HepG2 (cell line): Measurements from ENCODE around the gene CTDNEP1. TPM values are rescaled to one million over a fixed set of nuclear protein-coding genes. Genes with fewer than 3 reads are reported as not detected.
A peak's percentile ranks its signal among the peaks of the same experiment; 100 is the strongest.

Experiments
- AGO1 ChIP-seq: fragments of 200-400 bp; formaldehyde crosslinking; IDR thresholded peaks from 2 replicates; pipeline ENCODE4 v1.6.1; 2017; ENCODE audit warnings: mild to moderate bottlenecking, low read depth, low read length, moderate library complexity; ENCODE audit not compliant: poor library complexity, severe bottlenecking
- BCL6 ChIP-seq: IDR thresholded peaks from 2 replicates; pipeline ENCODE4 v1.6.1; 2016; ENCODE audit warnings: missing genetic modification reagents, missing compliant biosample characterization
- HDAC2 ChIP-seq: sonication (generic); formaldehyde crosslinking; IDR thresholded peaks from 2 replicates; pipeline ENCODE4 v1.4.0; 2020; ENCODE audit warnings: missing genetic modification reagents
- HOXD1 ChIP-seq: sonication (generic); formaldehyde crosslinking; IDR thresholded peaks from 2 replicates; pipeline ENCODE4 v1.5.0; 2020; ENCODE audit warnings: missing genetic modification reagents
- KDM1A ChIP-seq: IDR thresholded peaks from 2 replicates; pipeline ENCODE4 v1.6.1; 2016; ENCODE audit warnings: missing compliant biosample characterization
- MEIS1 ChIP-seq: sonication (generic); formaldehyde crosslinking; IDR thresholded peaks from 2 replicates; pipeline ENCODE4 v1.9.0; 2021; ENCODE audit warnings: mild to moderate bottlenecking, missing genetic modification reagents, moderate library complexity, borderline replicate concordance
- MYC ChIP-seq: sonication (generic); formaldehyde crosslinking; IDR thresholded peaks from 2 replicates; pipeline ENCODE4 v1.9.0; 2021; ENCODE audit warnings: missing genetic modification reagents, borderline replicate concordance
- SPEN ChIP-seq: sonication (generic); formaldehyde crosslinking; IDR thresholded peaks from 2 replicates; pipeline ENCODE4 v1.5.1; 2020; ENCODE audit warnings: low read depth, mild to moderate bottlenecking, missing genetic modification reagents
- TARDBP ChIP-seq: sonication (generic); formaldehyde crosslinking; IDR thresholded peaks from 2 replicates; pipeline ENCODE4 v1.8.0; 2022; ENCODE audit warnings: mild to moderate bottlenecking, missing genetic modification reagents
- THAP11 ChIP-seq: IDR thresholded peaks from 2 replicates; pipeline ENCODE4 v1.6.1; 2016; ENCODE audit warnings: missing biosample characterization, missing genetic modification reagents
- ZNF44 ChIP-seq: sonication (generic); formaldehyde crosslinking; IDR thresholded peaks from 2 replicates; pipeline ENCODE4 v1.5.1; 2020; ENCODE audit warnings: mild to moderate bottlenecking, missing genetic modification reagents
- ZNF609 ChIP-seq: sonication (generic); formaldehyde crosslinking; IDR thresholded peaks from 2 replicates; pipeline ENCODE4 v1.4.0; 2020; ENCODE audit warnings: mild to moderate bottlenecking, missing genetic modification reagents, borderline replicate concordance
- polyA plus RNA-seq, 8 experiments: library from polyadenylated mRNA; depleted of rRNA in 3 of 8; stranded (reverse) in 7 of 8; unstranded in 1 of 8; fragments of >200 nt; fragmentation: Illumina TruSeq in 4 of 8; extraction: Trizol in 4 of 8; gene quantifications; 2 replicates each; pipeline versions ENCODE4 v1.2.1 to v1.2.3, GENCODE V29; 2011 to 2016; ENCODE audit warnings: low read depth in 4 of 8, missing spikeins in 1 of 8, mixed read lengths in 1 of 8; ENCODE audit not compliant: insufficient read depth in 1 of 8
- total RNA-seq, 5 experiments: library from RNA; depleted of rRNA; stranded (reverse); fragments of >200 nt; fragmentation: Illumina TruSeq; extraction: Trizol; gene quantifications; 2 replicates each; pipeline ENCODE4 v1.2.3, GENCODE V29; 2016; ENCODE audit warnings: low read depth in 1 of 5
- TF ChIP-seq, protein P1 (sequence below): sonication (generic); formaldehyde crosslinking; IDR thresholded peaks from 2 replicates; pipeline ENCODE4 v1.9.0; 2021; ENCODE audit warnings: missing genetic modification reagents, borderline replicate concordance
- TF ChIP-seq, protein P2 (sequence below): sonication (generic); formaldehyde crosslinking; conservative IDR thresholded peaks from 2 replicates; pipeline ENCODE4 v1.4.0; 2020; ENCODE audit warnings: mild to moderate bottlenecking, missing genetic modification reagents, moderate library complexity
- TF ChIP-seq, protein P3 (sequence below): sonication (generic); formaldehyde crosslinking; IDR thresholded peaks from 2 replicates; pipeline ENCODE4 v1.4.0; 2020; ENCODE audit warnings: mild to moderate bottlenecking, missing genetic modification reagents, borderline replicate concordance
- TF ChIP-seq, protein P4 (sequence below): sonication (generic); formaldehyde crosslinking; IDR thresholded peaks from 2 replicates; pipeline ENCODE4 v1.4.0; 2020; ENCODE audit warnings: missing genetic modification reagents

CTDNEP1 gene
- total and polyA plus RNA-seq, 2 of the 13 experiments (the other 11 are each of a cell fraction or from before 2014, with no cell fraction given): 19.8 to 118 TPM

- TF ChIP-seq, protein P1, sequence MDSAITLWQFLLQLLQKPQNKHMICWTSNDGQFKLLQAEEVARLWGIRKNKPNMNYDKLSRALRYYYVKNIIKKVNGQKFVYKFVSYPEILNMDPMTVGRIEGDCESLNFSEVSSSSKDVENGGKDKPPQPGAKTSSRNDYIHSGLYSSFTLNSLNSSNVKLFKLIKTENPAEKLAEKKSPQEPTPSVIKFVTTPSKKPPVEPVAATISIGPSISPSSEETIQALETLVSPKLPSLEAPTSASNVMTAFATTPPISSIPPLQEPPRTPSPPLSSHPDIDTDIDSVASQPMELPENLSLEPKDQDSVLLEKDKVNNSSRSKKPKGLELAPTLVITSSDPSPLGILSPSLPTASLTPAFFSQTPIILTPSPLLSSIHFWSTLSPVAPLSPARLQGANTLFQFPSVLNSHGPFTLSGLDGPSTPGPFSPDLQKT (CRISPR knock-in tag): no peak
- peak; percentile 47; the same call in 1 of the 2 replicates for TF ChIP-seq TARDBP (CRISPR knock-in tag)
- TF ChIP-seq, protein P2, sequence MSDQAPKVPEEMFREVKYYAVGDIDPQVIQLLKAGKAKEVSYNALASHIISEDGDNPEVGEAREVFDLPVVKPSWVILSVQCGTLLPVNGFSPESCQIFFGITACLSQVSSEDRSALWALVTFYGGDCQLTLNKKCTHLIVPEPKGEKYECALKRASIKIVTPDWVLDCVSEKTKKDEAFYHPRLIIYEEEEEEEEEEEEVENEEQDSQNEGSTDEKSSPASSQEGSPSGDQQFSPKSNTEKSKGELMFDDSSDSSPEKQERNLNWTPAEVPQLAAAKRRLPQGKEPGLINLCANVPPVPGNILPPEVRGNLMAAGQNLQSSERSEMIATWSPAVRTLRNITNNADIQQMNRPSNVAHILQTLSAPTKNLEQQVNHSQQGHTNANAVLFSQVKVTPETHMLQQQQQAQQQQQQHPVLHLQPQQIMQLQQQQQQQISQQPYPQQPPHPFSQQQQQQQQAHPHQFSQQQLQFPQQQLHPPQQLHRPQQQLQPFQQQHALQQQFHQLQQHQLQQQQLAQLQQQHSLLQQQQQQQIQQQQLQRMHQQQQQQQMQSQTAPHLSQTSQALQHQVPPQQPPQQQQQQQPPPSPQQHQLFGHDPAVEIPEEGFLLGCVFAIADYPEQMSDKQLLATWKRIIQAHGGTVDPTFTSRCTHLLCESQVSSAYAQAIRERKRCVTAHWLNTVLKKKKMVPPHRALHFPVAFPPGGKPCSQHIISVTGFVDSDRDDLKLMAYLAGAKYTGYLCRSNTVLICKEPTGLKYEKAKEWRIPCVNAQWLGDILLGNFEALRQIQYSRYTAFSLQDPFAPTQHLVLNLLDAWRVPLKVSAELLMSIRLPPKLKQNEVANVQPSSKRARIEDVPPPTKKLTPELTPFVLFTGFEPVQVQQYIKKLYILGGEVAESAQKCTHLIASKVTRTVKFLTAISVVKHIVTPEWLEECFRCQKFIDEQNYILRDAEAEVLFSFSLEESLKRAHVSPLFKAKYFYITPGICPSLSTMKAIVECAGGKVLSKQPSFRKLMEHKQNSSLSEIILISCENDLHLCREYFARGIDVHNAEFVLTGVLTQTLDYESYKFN (CRISPR knock-in tag): peak; percentile 40; the same call in 1 of the 2 replicates
- 0 out of 2 replicates have a peak, but pooled peaks have one; percentile 53 for TF ChIP-seq ZNF44 (CRISPR knock-in tag)
- TF ChIP-seq HOXD1 (CRISPR knock-in tag): 0 out of 2 replicates have a peak, but pooled peaks have one; percentile 37
- no peak for TF ChIP-seq BCL6 (CRISPR knock-in tag)
- TF ChIP-seq, protein P3, sequence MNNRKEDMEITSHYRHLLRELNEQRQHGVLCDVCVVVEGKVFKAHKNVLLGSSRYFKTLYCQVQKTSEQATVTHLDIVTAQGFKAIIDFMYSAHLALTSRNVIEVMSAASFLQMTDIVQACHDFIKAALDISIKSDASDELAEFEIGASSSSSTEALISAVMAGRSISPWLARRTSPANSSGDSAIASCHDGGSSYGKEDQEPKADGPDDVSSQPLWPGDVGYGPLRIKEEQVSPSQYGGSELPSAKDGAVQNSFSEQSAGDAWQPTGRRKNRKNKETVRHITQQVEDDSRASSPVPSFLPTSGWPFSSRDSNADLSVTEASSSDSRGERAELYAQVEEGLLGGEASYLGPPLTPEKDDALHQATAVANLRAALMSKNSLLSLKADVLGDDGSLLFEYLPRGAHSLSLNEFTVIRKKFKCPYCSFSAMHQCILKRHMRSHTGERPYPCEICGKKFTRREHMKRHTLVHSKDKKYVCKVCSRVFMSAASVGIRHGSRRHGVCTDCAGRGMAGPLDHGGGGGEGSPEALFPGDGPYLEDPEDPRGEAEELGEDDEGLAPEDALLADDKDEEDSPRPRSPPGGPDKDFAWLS (CRISPR knock-in tag): no peak
- peak; percentile 39; the same call in 1 of the 2 replicates for TF ChIP-seq MYC (CRISPR knock-in tag)
- peak; percentile 9; the same call in 1 of the 2 replicates for TF ChIP-seq HDAC2
- peak; percentile 76 for TF ChIP-seq THAP11
- TF ChIP-seq AGO1: peak; percentile 98
- TF ChIP-seq, protein P4, sequence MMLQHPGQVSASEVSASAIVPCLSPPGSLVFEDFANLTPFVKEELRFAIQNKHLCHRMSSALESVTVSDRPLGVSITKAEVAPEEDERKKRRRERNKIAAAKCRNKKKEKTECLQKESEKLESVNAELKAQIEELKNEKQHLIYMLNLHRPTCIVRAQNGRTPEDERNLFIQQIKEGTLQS: peak; percentile 38
- TF ChIP-seq ZNF609 (CRISPR knock-in tag): no peak
- 0 out of 2 replicates have a peak, but pooled peaks have one; percentile 8 for TF ChIP-seq MEIS1
- no peak for TF ChIP-seq KDM1A (CRISPR knock-in tag)
- peak; percentile 41; the same call in 1 of the 2 replicates for TF ChIP-seq SPEN (CRISPR knock-in tag)
Observed at GRCh38 chr17:7241783-7242716, 9.5 kb downstream of the CTDNEP1 start, which contains the start of gene GABARAP (continued).
